Stimulated activated CD8-positive, alpha-beta memory T cell treated with anti-CD3 and anti-CD28 coated beads, Interleukin-15, amount 100 ng/mL, for 48 hours (primary cell): ENCODE results near the gene DPP7.

Source experiments
- DNase-seq, 2 donors: peaks; one replicate each; pipeline ENCODE4 v3.0.0-alpha.2; 2020; ENCODE audit warnings: low read depth in 2 of 2

The DPP7 gene

DNA sequence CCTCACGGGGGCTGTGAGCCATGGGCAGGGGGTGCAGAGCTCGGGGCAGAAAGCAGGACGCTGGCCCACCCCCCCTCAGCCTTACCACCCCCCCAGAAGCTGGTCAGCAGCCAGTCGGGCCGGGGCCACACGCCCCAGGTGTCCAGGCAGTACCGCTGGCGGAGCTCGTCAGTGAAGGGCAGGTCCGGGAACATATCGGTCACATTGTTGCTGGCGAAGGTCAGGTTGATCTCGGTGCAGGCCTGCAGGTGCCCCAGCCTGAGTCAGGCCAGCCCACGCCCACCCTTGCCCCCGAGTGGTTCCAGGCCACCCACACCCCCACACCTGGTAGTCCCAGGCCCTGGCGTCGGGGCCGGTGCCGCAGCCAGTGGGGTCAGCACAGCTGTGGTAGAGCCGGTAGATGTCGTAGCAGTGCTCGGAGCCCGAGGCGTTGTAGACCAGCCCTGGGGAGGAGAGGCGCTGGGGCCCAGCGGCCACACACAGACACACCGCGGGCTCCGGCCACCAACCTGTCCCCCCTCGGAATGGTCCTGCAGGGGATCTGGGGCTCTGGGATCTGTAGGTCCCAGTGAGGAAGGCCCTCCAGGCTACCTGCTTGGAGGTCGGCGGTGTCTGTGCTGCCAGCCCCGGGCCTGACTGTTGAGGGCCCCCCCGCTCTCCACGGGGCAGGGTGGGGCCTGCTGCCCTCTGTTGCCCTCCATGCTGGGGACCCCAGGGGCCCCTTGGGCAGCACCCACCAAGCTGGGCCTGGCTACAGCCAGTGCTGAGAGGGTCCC, 2.6 kb downstream of the DPP7 start:
- no peak for DNase-seq

- DNase-seq = no peak
Observed at GRCh38 chr9:137110911-137111787, 3.4 kb downstream of the DPP7 start.

DNA sequence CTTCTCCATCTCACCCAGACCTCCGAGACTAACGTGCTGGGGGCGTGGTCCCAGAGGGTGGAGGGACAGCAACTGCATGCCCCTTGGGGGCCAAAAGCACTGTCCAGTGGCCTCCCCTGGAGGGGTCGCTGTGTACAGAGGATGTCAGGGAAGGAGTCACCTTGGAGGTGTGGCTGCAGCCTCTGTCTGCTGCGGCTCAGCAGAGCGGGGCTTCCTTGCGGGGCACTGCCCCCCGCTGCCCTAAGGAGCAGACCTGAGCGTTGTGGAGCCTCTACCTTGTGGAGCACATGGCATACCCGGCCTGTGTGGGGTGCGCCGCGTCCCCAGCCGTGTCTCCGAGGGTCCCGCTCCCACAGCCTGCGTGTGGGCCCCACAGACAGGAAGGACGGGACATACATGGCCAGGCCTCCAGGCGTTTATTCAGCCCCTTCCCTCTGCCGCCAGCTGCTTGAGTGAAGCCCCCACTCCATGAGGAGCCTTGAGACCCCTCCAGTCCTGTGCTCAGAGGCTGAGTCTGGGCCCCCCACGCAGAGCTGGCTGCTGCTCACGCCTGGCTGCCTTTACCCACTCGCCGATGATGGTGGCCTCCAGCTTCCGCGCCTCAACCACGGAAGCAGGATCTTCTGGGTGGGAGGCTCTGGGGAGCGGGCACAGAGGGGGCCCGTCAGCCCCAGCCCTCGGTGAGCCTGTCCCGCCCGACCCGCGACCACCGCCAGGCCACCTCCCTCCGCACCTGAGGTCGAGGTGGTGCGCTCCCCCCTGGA, 4.2 kb downstream of the DPP7 start:
- DNase-seq = no peak

- DNase-seq = no peak
Observed at GRCh38 chr9:137109250-137110146, 5.0 kb downstream of the DPP7 start.

DNA sequence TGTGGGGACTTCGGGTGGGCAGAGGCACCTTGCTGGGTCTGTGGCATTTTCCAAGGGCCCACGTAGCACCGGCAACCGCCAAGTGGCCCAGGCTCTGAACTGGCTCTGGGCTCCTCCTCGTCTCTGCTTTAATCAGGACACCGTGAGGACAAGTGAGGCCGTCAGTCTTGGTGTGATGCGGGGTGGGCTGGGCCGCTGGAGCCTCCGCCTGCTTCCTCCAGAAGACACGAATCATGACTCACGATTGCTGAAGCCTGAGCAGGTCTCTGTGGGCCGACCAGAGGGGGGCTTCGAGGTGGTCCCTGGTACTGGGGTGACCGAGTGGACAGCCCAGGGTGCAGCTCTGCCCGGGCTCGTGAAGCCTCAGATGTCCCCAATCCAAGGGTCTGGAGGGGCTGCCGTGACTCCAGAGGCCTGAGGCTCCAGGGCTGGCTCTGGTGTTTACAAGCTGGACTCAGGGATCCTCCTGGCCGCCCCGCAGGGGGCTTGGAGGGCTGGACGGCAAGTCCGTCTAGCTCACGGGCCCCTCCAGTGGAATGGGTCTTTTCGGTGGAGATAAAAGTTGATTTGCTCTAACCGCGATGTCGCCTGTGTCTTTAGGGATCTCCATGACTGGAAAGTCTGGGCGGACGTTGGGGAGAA, 5.8 kb downstream of the DPP7 start:
- DNase-seq = no peak

DNA sequence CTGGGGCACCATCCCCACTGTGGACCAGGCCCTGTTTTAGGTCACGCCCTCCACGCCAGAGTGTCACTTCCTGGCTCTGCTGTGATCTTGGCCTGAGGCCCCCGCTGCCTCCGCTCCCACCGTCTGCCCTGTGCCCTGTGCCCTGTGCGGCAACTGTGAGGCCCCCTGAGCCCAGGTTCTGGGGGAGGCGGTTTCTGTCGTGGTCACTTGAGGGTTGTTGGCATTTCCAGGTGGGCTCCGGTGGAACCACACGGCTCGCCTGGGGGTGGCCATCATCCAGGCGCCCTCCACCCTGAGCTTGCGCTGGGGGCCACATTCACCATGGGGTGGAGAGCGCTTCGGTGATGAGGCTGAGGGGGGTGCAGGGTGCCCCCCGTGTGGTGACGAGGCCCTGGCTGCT, 6.6 kb downstream of the DPP7 start:
- no peak for DNase-seq

DNA sequence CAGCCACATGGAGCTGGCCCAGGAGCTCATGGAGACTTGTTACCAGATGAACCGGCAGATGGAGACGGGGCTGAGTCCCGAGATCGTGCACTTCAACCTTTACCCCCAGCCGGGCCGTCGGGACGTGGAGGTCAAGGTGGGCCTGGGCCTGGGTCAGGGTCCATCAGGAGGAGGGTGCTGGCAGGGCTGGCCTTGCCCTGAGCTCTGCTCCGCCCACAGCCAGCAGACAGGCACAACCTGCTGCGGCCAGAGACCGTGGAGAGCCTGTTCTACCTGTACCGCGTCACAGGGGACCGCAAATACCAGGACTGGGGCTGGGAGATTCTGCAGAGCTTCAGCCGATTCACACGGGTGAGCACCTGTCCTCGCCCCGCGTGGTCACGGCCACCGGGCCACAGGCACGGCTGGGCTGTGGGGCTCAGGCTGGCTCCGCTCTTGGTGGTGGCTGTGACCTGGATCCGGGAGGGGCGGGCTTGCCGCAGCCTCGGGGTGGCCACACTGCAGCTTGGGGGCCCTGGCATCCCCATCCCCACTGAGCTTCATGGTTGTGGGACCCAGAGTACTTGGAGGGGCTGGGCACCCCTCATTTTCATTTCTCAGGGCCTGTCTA, 7.1 kb downstream of the DPP7 start:
- DNase-seq = no peak

DNA sequence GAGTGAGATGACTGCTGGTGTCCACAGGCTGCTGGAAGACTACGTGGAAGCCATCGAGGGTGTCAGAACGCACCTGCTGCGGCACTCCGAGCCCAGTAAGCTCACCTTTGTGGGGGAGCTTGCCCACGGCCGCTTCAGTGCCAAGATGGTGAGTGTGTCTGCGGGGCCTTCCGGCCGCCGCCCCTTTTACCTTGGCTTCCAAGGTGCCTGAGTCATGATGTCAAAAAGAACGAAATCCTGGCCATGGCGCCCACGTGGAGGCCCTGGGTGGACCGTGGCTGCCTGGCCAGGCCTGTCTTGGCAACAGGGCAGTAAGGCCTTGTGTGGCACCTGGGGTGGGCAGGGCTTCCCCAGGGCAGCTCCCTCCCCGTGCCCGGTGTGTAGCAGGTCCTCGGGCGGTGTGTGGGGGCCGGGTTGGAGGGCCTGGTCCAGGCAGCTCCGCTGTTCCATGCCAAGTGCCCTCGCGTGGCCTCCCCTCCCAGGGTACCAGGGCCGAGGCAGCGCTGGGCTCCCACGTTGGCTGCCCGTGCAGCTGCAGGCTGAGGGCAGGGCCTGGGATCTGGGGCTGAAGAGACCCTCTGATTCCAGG, 7.8 kb downstream of the DPP7 start:
- no peak for DNase-seq

DNA sequence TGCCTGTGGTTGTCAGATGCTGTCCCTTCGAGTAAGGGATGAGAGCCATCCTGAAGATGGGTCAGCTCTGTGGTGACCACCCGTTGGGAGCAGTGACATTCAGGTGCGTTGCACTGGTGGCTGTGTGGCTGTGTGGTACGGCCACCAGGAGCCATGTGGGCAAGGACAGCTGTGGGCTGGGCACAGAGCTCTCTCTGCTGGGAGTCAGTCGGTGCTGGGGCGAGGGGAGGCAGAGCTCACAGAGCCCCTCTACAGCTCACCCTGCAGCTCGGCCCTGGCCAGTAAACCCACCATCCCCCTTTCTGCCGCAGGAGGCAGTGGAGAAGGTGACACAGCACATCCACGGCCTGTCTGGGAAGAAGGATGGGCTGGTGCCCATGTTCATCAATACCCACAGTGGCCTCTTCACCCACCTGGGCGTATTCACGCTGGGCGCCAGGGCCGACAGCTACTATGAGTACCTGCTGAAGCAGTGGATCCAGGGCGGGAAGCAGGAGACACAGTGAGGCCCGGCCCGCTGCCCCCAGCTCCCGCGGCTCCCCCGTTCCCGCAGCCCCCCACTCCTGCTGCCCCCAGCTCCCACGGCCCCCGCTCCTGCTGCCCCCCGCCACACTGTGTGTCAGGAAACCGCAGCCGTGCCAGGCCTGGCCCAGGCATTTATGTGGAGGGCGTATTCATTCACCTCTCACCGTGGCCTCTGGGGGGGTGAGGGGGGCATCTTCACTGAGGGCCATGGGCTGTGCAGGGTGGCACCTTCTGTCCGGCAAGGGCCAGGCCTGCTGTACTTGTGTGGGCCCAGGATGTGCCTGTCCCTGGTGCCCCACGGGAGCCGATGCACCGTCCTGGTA, 8.5 kb downstream of the DPP7 start:
- no peak for DNase-seq

GRCh38 chr9:137103206-137103999, 11.1 kb downstream of the DPP7 start:
- DNase-seq = no peak

DNA sequence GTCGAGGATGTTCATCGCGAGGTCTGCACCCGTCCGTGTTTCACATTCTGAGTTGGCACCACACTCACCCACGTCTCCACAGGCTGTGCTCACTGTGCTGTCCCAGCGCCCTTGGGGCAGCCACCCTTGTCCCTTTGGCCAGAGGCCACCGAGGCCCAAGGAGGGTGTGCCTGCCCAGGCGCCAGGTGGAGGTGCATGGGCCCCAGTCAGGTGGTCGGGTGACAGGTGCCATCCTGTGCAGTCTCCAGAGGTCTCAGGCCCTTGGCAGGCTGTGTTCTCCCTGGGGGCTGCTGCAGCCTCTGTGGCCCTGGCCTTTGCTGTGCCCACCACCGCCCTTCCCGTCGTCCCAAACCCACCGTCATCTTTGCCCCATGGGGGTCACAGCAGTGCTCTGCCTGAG, 15.3 kb downstream of the DPP7 start:
- DNase-seq = no peak

DNA sequence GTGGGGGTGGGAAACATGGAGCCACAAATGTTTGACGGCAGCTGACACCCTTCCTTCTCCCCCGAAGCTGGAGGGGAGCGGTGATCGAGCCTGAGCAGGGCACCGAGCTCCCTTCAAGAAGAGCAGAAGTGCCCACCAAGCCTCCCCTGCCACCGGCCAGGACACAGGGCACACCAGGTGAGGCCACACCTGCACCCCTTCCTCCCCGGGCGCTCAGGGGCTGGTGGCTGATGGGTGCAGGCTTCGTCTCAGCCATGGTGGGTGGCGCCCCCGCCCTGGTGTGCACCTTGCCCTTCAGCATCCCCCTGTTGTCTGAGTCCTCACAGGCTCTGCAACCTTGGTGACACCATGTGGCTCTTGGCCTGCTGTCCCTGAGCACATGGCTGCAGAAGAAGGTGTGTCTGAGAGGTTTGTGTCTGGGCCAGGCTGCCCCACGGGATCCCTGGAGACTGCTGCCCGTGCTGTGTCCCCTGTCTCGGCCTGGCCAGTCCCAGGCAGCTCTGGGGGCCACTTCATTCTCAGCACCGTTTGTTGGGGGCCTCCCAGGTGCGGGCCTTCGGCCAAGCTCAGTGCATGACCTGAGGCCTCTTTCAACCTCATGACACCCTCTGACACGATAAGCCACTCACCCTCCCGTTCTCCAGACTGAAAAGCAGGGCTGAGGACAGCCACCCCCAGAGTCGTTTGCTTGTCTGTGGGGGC, 16.6 kb downstream of the DPP7 start:
- DNase-seq = no peak

DNA sequence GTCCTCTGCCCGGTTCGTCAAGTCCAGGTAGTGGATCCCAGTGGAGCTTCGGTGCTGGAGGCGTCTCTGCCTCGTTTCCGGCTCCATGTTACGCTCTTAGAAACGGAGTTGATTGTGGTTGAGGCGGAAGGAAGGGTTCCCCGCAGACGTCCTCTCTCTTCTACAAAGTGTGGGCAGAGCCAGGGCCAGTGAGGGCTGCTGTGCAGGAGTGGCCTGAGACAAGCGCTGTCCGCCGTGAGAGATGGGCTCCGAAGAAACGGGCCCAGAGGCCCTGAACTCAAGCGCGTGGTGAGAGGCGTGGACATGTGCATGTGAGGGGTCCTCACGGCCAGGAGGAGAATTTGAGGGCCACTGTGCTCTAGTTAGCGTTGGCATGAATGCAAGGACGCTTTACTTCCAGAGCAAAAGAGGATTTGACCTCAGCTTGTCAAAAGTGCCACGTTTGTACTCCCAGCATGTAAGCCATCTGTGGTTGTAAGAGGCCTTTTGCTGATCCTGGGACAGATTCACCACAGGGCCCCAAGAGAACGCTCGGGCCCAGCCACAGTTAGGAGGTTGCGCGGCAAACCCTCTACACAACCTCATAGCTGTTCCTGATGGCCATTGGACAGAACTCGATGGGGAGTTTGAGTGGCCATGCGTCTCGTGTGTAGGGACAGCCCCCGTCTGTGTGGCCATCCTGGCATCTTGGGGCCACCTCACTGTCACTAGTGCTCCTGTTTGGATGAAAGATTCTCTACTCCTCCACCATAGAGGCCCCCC, 17.6 kb downstream of the DPP7 start:
- no peak for DNase-seq

- peak; percentile 75 to 77 for DNase-seq
Observed at GRCh38 chr9:137095664-137096517, 18.6 kb downstream of the DPP7 start.

DNA sequence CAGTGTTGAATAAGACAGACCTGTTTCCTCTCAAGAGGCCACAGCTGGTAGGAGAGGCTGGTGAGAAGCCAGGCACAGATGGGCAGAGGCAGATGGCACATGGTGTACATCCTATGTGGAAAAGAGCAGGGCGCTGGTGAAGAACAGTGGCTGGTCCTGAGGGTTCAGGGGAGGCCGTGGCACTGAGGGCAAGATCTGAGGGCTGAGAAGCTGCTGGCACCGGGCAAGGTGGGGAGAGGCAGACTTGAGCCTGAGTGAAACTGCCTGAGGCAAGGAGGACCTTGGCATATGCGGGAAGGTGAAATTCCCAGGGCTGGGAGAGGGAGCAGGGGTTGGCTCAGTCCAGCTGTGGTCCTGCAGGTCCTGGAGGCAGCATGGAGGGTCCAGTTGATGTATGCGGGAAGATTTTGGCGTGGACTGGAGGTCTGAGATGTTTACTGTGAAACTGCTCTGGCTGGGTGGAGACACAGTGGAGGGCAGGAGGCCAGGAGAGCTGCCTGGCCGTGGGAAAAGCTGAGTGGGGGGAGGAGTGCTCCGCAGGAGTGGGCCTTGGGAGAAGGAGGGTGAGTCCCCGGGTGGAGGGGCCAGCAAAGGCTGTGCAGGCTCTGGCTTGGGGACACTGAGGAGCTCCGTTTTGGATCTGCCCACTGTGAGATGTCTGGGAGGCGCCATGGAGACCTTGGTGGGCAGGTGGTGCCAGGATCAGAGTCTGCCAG, 25.1 kb downstream of the DPP7 start:
- DNase-seq = no peak
